ENCODE data around the gene NOL6. TPM values are rescaled to one million over a fixed set of nuclear protein-coding genes. Genes with fewer than 3 reads are reported as not detected.
"Not testable (repeated sequence)": the region's sequence is repeated elsewhere in the genome, so short reads cannot be mapped to it uniquely, and the experiment has no call there.

The NOL6 gene
- polyA plus RNA-seq, 3 donors = 23.6 to 26.4 (median 25.2) TPM

DNA sequence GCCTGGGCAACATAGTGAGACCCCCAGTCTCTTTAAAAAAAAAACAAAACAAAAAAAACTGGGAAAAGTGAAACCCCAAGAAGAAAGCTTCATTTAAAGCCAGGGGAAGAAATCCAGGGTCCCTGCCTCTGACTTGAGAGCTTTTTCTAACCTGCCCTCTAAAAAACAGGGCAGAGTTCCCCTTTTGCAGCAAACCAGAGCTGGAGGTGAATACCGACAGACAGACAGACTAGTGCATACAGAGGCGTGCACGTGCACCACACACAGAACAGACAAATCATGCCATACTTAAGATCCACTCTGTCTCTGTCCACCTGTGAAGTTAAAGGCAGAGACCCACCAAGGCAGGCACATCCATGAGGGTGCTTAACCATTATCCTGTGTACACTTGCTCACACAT is 14.6 kb downstream of the NOL6 start:
- no peak for DNase-seq (ENCODE audit: extremely low read depth in 1 of 11, low read depth in 9 of 11, low spot score in 4 of 11)

DNA sequence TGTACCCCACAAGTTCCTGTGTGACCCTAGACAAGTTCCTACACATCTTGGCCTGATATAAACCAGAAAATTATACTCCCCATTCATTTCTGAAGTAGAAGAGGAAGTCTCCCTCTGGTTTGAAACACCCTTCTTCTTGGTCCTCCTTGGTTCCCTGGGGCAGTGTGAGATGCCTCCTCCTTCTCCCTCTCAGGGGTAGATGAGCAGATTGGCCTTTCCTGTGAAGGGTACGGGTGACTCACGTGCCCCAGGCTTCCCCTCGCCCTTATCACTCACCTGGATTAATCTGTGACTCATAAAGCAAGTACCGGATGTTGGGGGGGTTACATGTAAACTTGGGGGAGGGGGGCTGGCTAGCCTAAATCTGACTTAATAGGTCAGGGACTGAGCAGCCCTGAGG is 15.3 kb downstream of the NOL6 start:
- no peak for DNase-seq (ENCODE audit: extremely low read depth in 1 of 11, low read depth in 9 of 11, low spot score in 4 of 11)

DNA sequence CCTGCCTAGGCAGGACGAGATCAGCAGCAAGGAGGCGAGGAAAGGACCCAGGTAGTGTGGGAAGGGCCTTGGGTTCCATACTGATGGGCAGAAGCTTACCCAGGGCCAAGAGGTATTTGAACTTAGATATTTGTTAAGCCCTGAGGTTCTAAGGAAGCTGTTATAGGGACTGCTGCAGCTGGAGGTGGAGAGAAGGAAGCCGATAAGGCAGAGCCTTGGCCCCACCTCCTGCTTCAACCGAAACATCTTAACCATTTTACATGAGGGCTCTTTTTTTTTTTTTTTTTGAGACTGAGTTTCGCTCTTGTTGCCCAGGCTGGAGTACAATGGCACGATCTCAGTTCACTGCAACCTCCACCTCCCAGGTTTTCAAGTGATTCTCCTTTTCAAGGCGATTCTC is 17.8 kb downstream of the NOL6 start:
- no peak for DNase-seq (ENCODE audit: extremely low read depth in 1 of 11, low read depth in 9 of 11, low spot score in 4 of 11)

DNA sequence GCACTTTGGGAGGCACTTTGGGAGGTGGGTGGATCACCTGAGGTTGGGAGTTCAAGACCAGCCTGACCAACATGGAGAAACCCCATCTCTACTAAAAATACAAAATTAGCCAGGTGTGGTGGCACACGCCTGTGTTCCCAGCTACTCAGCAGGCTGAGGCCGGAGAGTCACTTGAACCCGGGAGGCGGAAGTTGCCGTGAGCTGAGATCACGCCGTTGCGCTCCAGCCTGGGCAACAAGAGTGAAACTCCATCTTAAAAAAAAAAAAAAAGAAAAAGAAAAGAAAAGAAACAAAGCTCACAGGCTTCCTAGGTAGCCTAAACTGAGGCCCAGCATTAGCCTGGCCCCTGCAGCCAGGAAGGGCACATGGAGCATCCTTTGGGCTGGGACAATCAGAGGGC is 18.3 kb downstream of the NOL6 start:
- DNase-seq (ENCODE audit: extremely low read depth in 1 of 11, low read depth in 9 of 11, low spot score in 4 of 11) = not testable (repeated sequence)

DNA sequence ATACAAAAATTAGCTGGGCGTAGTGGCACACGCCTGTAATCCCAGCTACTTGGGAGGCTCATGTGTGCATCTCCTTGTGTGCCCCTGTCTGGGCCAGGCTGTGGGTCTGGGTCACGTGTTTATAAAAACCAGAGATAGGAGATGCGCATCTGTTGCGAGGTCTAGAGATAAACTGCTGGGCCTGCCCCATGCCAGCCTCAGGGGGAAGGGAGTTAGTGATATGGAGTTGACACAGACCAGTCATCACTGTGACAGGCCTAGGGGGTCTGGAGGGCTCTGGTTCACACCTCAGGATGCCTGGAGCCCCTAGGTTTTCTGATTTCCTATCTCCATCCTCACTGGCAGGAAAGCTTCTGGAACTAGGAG is 19.1 kb downstream of the NOL6 start:
- not testable (repeated sequence) for DNase-seq (ENCODE audit: extremely low read depth in 1 of 11, low read depth in 9 of 11, low spot score in 4 of 11)

DNA sequence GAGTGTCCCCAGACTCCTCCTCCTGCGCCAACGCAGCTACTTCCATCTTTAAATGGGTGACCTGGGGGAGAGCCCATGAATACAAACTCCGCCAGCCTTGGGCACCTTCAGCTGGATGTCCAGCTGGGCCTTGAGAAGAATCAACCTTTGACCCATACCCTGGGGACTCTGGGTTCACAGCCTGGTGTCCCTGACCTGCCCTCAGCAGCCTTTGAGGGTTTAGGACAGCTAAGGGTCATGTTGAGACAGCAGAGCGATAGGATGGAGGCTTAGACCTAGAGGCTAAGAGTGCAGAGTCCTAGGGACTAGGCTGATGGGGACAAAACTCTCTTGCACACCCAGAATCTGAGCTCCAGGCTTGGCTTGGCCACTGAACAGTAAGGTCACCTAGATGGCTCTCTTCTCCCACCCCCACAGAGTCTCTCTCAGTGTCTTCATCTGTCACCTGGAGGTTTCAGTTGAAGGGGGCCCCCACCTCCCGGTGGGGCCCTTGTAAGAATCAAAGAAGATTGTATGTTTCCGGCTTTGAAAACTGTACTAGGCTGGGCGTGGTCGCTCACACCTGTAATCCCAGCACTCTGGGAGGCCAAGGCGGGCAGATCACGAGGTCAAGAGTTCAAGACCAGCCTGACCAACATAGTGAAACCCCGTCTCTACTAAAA is 19.6 kb downstream of the NOL6 start:
- no peak for DNase-seq (ENCODE audit: extremely low read depth in 1 of 11, low read depth in 9 of 11, low spot score in 4 of 11)

DNA sequence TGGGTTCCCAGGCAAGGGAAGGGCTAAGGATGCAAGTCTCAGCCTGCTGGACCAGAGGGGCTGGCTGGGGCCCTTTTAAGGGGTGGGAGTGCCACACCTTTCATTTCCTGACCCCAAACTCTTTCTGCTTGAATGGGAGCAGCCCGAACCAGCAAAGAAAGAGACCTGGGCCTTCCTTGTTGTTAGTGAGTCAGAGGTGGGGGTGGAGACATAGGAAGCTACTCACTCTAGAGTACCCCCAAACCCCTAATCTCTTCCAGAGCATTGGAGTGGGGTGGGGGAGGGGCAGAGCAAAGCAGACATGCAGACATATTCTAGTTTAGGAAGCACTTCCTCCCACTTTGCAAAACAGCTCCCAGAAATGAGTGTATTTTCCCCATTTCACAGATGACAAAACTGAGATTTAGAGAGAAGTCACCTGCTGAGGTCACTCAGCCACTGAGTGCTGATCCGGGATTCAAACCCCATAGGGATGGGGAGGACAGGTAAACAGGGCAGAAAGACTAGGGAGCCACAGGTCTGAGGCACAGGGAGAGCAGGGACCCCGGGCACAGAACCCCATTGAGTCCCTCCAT is 20.4 kb downstream of the NOL6 start:
- DNase-seq (ENCODE audit: extremely low read depth in 1 of 11, low read depth in 9 of 11, low spot score in 4 of 11) = no peak

DNA sequence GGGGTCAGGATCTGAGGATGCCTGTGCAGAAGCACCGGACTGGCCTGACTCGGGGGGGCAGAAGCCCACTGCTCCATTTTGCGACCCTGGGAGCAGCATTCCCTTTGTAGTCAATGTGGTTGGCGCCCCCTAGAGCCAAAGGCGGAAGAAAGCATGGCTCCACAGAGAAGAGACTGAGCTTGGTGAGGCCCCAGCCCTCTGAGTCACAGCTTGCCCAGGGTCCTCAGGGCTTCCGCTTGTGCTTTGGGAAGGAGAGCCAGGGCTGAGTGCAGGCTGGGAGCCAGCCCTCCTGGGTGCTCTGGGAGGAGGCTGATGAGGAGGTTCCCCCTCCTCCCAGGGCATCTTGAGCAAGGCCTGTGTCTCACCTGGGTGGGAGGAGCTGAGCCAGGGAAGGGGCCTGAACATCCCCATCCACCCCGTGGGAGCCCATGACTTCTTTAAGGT is 20.9 kb downstream of the NOL6 start:
- DNase-seq (ENCODE audit: extremely low read depth in 1 of 11, low read depth in 9 of 11, low spot score in 4 of 11) = peak in 4 of 11 donors; percentile 34 to 54 (median 48)

DNA sequence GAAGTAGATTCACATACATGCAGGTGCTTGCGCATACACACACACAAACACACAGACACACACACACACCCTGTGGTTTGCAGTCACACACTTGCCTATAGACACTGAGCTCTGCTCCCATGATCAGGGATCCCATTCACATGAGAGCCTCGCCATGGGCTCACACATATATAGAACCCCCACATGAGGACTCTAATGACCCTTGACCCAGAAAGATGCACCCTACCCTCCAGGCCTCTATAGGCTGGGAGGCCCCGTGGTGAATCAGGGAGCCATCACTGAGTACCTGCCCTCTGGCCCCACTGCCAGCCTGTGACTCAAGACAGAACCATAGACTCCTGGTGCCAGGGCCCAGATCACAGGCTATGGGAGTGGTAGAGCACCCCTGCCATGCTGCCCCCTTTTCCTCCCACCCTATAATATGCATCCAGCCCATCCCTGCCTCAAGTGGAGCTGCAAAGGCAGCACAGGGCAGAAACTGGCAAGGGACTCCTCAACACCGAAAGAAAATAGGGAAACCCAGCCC is 23.0 kb downstream of the NOL6 start:
- no peak for DNase-seq (ENCODE audit: extremely low read depth in 1 of 11, low read depth in 9 of 11, low spot score in 4 of 11)

DNA sequence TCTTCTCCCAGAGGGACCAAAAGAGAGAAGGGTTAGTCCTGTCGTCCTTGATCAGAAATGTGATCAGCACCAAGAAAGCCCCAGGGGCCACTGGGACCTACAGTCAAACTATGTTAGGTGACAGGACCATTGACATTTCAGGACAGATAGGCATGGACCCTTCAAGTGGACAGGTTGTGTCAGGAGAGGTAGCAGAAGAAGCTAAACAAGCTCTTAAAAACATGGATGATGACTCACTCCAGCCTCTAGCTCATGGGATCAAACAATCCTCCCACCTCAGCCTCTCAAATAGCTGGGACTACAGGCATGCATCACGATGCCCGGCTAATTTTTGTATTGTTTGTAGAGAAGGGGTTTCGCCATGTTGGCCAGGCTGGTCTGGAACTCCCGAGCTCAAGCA is 24.0 kb downstream of the NOL6 start:
- DNase-seq (ENCODE audit: extremely low read depth in 1 of 11, low read depth in 9 of 11, low spot score in 4 of 11) = no peak

DNA sequence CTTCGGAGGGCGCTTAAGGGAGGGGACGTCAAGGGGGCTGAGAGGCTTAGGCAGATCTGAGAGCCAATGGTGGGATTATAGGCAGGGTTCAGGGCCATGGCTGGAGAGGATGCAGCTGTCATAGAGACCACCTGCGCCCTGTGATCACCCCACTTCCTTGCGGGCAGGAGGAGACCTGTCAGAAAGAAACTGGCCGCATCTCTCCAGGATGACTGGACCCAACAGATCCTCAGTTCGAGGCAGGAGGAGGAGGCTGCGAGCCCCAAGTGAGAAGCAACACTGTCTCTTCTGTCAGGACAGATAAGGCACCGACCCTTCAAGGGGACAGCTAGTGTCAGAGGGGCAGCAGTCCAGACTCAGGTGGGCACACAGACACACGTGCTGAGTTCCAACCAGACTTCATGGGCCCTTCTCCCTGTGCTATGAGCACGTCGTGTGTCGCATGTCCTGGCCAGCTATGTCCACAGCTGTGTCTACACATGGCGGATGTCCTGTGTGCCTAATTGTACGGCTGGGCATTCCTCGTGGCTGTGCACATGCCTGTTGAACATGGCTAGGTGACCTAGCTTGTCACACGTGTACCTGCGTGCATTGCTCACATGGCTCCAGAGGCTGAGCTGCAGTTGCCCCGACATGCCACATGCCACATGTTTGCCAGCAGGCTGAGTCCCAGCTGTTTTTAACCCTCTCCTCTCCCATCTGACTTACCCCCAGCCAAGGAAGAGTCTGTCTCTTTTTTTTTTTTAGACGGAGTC is 25.7 kb downstream of the NOL6 start:
- no peak for DNase-seq (ENCODE audit: extremely low read depth in 1 of 11, low read depth in 9 of 11, low spot score in 4 of 11)

DNA sequence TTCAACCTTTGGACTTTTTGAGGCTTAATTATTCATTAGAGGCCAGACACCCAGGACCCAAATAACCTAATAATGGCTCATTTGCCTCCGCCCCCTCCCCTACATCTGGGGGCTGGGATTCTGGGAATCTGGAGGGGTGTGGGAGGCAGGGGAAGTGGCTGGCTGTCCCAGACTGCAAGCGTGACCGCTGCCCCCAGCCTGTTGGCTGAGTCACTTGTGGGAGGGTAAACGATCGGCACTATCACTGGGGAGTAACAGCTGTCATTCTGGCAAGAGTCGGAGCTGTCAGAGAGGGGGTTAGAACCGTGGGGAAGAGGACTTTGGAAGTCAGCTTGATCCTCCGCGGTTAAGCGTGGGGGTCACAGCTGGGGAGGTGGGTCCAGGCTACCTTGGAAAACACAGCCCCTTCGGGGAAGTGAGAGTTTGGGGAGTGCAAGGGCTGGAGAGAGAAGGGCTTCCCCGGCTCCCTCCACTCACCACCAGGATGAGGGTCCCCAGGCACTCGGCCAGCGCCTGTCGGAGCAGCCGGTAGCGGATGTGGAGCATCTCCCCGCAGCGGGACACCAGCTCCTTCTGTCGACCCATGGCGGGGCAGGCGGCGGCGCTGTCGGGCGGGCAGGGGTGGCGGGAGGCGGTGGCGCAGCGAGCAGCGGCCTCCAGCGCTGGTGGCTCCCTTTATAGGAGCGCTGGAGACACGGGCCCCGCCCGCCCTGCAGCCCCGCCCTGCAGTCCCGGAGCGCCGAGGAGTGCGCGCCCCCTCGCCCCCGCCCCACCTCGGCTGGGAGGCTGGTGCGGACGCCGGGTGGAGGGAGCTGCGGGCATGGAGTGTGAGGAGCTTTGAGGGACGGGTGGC is 26.6 kb downstream of the NOL6 start, which contains the start of gene AQP3:
AQP3 (minus strand) TSS at position 648 of the 853 bp plus-strand sequence; CDS start at position 585, 63 bp downstream.
- peak in 6 of 11 donors; percentile 36 to 65 (median 46) for DNase-seq (ENCODE audit: extremely low read depth in 1 of 11, low read depth in 9 of 11, low spot score in 4 of 11)

DNA sequence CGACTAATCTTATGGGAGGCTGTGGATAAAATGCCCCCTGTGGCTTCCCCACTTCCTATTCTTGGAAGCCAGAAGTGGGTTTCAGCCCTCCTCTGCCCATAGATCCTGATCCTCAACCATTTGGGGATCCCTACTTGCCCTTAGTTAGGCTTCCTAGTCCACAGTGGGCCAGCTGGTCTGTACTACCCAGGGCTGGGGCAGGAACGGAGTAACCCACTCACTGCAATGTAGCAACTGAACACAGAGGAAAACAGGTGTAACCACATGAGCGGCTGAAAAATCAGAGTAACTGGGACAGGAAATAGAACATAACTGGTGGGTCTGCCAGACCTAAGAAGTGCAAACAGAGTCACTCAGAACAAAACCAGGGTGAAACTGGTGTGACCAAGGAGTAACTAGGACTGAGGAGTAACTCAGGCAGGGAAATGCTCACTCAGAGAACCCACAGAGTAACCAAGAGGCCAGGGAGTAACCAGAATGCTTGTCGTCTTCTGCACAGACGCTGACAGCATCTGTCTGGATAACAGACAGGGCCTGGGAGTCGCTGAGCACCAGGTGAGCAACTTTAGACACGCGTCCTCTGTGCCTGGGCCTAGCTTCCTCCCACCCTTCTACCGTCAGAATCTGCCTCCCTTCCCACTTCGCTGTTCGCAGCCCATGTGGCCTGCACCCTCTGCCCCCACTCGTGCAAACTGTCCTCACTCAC is 27.3 kb downstream of the NOL6 start:
- peak in 1 of 11 donors; percentile 17 for DNase-seq (ENCODE audit: extremely low read depth in 1 of 11, low read depth in 9 of 11, low spot score in 4 of 11)

DNA sequence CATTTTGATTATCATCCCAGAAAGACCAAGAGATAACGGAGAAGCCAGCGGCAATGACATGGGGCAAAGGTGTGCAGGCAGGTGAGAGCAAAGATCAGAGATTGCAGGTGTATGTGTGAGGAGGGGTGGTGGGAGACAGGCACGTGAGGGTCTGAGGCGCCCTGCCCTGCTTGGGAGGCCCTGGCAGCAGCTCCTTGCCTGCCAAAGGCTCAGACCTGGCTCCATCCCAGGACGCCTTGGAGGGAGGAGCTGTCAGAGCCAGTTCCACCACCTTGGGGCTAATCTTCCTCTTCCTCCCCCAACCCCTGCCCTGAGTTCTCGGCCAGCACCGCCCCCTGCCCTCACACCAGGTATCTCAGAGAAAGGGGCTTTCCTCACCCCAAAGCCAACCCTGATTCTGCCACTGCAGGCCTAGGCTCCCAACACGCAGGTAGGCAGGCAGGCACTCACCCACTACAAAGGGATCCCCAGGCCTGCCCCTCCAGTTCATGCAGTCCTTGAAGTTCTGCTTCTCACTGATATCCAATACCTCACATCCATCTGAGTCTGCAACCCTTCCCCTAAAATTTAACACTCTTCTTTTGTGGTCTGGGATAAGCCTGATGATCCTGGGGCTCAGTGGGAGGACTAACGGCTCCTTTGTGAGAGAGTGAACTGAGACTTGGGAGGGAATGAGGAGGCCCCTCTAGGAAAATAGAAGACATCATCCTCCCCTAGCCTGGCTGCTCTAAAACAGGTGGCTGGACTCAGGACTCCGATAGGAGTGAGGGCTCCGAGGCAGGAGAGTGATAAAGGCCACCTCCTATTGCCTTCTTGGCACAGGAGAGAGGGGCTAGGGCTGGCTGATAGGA is 28.1 kb downstream of the NOL6 start:
- DNase-seq (ENCODE audit: extremely low read depth in 1 of 11, low read depth in 9 of 11, low spot score in 4 of 11) = no peak

DNA sequence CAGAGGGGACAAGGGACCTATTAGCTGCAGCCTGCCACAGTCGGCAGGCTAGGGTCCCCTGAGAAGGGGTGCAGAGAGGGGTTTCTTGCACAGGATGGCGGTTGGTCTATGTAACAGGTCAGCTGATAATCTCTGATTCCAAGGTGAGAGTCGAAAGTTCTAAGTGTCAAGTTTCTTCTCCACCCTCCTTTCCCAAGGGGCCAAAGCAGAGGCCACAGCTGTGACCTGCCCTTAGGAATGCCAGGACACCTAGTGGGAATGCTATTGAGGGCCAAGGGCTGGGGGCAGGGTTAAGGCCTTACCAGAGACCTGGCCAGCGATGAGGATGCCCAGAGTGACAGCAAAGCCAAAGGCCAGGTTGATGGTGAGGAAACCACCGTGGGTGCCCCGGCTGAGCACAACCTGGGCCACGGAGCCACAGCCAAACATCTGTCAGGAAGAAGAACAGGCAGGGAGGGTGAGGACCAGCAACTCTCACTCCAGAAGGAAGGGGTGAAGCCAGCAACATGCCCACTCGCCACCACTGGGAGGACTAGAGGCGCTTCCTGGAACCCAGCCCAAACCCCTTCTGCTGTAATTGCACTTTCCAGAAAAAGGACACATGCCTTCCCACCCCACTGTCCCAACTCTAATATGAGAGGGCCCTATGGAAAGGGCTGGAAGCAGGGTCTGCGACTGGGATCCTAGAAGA is 30.1 kb downstream of the NOL6 start:
- DNase-seq (ENCODE audit: extremely low read depth in 1 of 11, low read depth in 9 of 11, low spot score in 4 of 11) = no peak

DNA sequence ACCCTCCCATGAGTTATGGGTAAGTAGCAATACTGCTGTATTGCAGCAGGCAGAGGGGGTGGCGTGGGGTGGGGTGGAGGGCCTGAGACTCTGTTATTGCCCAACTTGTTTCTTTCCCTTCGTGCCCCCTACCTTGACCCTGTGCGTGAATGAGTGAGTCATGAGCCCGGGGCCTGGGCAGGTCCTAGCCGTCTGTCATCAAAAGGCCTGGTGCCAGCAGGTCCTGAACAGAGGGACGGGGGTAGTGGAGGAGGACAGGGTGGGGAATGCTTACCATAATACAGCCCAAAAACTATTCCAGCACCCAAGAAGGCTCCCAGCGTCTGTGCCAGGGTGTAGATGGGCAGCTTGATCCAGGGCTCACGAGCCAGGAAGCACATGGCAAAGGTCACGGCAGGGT is 30.7 kb downstream of the NOL6 start:
- DNase-seq (ENCODE audit: extremely low read depth in 1 of 11, low read depth in 9 of 11, low spot score in 4 of 11) = no peak

DNA sequence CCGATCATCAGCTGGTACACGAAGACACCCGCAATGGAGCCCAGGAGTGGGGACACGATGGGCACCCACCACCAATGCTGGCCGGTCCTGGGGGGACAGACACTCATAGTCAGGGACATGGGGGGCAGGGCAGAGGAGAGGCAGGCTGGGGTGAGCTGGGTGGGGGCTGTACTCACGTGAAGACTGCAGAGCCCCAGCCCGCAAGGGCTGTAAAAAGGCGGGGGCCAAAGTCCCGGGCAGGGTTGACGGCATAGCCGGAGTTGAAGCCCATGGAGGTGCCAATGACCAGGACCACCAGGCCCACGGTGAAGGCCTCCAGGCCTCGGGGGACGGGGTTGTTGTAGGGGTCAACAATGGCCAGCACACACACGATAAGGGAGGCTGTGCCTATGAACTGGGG is 31.6 kb downstream of the NOL6 start:
- DNase-seq (ENCODE audit: extremely low read depth in 1 of 11, low read depth in 9 of 11, low spot score in 4 of 11) = no peak
